ENCODE results near the gene RAX.
A peak's percentile ranks its signal among the peaks of the same experiment; 100 is the strongest.

RAX gene

GRCh38 chr18:59239642-59240041 lies 33.6 kb downstream of the RAX start:
- no peak for DNase-seq

- peak; percentile 56 to 94 (median 75) for DNase-seq
Measured at GRCh38 chr18:59238385-59238784, 34.9 kb downstream of the RAX start.

GRCh38 chr18:59233017-59233410 lies 40.2 kb downstream of the RAX start:
- peak in 2 of 3 experiments; percentile 26 to 47 for DNase-seq

GRCh38 chr18:59232309-59233016 lies 40.8 kb downstream of the RAX start:
- DNase-seq: no peak

GRCh38 chr18:59231877-59232276 lies 41.4 kb downstream of the RAX start:
- no peak for DNase-seq

- no peak for DNase-seq
Measured at GRCh38 chr18:59231114-59231513, 42.1 kb downstream of the RAX start.

GRCh38 chr18:59229701-59230443 lies 43.4 kb downstream of the RAX start:
- no peak for DNase-seq

- DNase-seq: no peak
Measured at GRCh38 chr18:59229191-59229590, 44.1 kb downstream of the RAX start.

GRCh38 chr18:59228351-59228750 lies 44.9 kb downstream of the RAX start:
- no peak for DNase-seq

- DNase-seq: peak in 1 of 3 experiments; percentile 57
Measured at GRCh38 chr18:59222341-59222740, 50.9 kb downstream of the RAX start.

GRCh38 chr18:59220784-59221765 lies 52.2 kb downstream of the RAX start:
- peak in 2 of 3 experiments; percentile 94 to 96 for DNase-seq

- DNase-seq: peak; percentile 7 to 96 (median 94)
Measured at GRCh38 chr18:59220164-59220783, 53.0 kb downstream of the RAX start.

- DNase-seq: peak in 1 of 3 experiments; percentile 96
Measured at GRCh38 chr18:59219672-59220163, 53.5 kb downstream of the RAX start, which contains the start of gene GRP. GRP (plus strand) TSS chr18:59220158; CDS start chr18:59220266, 108 bp downstream.

- peak in 1 of 3 experiments; percentile 49 for DNase-seq
Measured at GRCh38 chr18:59218018-59218417, 55.2 kb downstream of the RAX start.

Data from NCI-H1417 (cell line).